ENCODE measurements around the gene GPR37L1.

DNA sequence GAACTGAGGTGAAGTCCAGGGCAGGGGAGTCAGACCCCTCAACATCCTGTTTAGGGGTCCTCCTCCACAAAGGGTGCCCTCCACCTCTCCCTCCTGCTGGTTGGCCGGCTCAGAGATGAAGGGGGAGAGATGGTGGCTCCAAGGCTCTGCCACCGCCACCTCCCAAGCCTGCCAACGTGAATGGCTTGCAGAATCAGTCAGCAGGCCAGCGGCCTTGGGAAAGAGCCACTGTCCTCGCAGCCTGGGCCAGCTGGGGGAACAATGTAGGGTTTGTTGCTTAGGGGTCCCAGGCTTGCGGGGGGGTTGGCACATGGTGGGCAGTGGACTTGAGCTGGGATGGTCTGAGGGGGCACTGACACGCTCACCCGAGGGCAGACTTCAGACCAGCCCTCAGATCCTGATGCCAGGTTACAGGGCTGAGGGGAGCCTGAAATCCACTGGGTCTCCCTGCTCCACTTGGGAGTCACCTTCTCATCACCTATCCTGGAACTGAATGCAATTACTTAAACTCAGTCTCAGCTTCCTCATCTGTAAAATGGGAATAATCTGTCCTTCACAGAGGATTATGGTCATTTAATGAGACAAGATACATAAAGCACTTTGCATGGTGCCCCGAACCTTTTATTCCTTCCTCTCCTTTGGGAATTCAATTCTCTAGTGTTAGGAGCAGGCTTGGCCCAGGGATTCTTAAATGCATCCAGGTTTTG, 8.3 kb downstream of the GPR37L1 start:
- TF ChIP-seq, protein P1, sequence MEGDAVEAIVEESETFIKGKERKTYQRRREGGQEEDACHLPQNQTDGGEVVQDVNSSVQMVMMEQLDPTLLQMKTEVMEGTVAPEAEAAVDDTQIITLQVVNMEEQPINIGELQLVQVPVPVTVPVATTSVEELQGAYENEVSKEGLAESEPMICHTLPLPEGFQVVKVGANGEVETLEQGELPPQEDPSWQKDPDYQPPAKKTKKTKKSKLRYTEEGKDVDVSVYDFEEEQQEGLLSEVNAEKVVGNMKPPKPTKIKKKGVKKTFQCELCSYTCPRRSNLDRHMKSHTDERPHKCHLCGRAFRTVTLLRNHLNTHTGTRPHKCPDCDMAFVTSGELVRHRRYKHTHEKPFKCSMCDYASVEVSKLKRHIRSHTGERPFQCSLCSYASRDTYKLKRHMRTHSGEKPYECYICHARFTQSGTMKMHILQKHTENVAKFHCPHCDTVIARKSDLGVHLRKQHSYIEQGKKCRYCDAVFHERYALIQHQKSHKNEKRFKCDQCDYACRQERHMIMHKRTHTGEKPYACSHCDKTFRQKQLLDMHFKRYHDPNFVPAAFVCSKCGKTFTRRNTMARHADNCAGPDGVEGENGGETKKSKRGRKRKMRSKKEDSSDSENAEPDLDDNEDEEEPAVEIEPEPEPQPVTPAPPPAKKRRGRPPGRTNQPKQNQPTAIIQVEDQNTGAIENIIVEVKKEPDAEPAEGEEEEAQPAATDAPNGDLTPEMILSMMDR (IDR thresholded peaks at IDR 0.05): no peak
- no peak for TF ChIP-seq POLR2A (IDR thresholded peaks at IDR 0.05)

Data from testis (tissue), 2 donors.